ENCODE results near the gene NSUN2. TPM values are rescaled to one million over a fixed set of nuclear protein-coding genes. Genes with fewer than 3 reads are reported as not detected.

NSUN2 gene
- total and polyA plus RNA-seq, 12 donors: 21.3 to 66.8 (median 40.2) TPM

- TF ChIP-seq CTCF (IDR thresholded peaks at IDR 0.05) (no peak), POLR2A (IDR thresholded peaks at IDR 0.05) (no peak)
Measured at GRCh38 chr5:6584727-6585126, 48.1 kb downstream of the NSUN2 start.

GRCh38 chr5:6584101-6584645, 48.7 kb downstream of the NSUN2 start:
- intact Hi-C loops (cut with DNase I): no loop called here

More at GRCh38 chr5:6584727-6585126, 48.1 kb downstream of the NSUN2 start:
- H3K9me3 ChIP-seq (replicated peaks in 1 of 3): no peaks in the 10 kb centered on the region
- H3K27ac ChIP-seq: no peak overlapping the region
- H3K4me3 ChIP-seq: no peak overlapping the region
- intact Hi-C loops (cut with DNase I): no loop called here
- no peaks in the 10 kb centered on the region for H3K36me3 ChIP-seq (replicated peaks in 1 of 2)
- peak in 1 of 7 donors; percentile 49 for DNase-seq
- peaks cover 10% of the 10 kb centered on the region for H3K27me3 ChIP-seq
- H3K4me1 ChIP-seq (replicated peaks in 1 of 2): peaks cover 0 to 4% of the 10 kb centered on the region in 2 donors
- 70 to 79% (median 75%) methylated on average over 5 to 8 of the region's 8 CpGs for WGBS, 4 donors

GRCh38 chr5:6583049-6583880, 49.6 kb downstream of the NSUN2 start:
- no peaks in the 10 kb centered on the region for H3K9me3 ChIP-seq (replicated peaks in 1 of 3)
- DNase-seq: peak in 3 of 7 donors; percentile 39 to 53 (median 47)
- 8 to 36% (median 15%) methylated on average over 8 to 85 of the region's 85 CpGs for WGBS, 4 donors
- no peaks in the 10 kb centered on the region for H3K36me3 ChIP-seq (replicated peaks in 1 of 2)
- TF ChIP-seq POLR2A (IDR thresholded peaks at IDR 0.05) (no peak), CTCF (IDR thresholded peaks at IDR 0.05) (peak in 3 of 6 experiments; percentile 34 to 52 (median 45))
- peaks cover 0 to 4% of the 10 kb centered on the region in 2 donors for H3K4me1 ChIP-seq (replicated peaks in 1 of 2)
- no peak overlapping the region for H3K27ac ChIP-seq
- intact Hi-C loops (cut with DNase I): no loop called here
- peak overlapping the region in 2 of 4 donors; percentile 16 to 58 for H3K4me3 ChIP-seq
- H3K27me3 ChIP-seq: peaks cover 10% of the 10 kb centered on the region

More at GRCh38 chr5:6584101-6584645, 48.7 kb downstream of the NSUN2 start:
- peak in 1 of 7 donors; percentile 29 for DNase-seq
- H3K4me1 ChIP-seq (replicated peaks in 1 of 2): peaks cover 0 to 4% of the 10 kb centered on the region in 2 donors
- peaks cover 10% of the 10 kb centered on the region for H3K27me3 ChIP-seq
- H3K27ac ChIP-seq: no peak overlapping the region
- 70 to 78% (median 77%) methylated on average over 6 of the region's 6 CpGs for WGBS, 4 donors
- TF ChIP-seq CTCF (IDR thresholded peaks at IDR 0.05) (no peak), POLR2A (IDR thresholded peaks at IDR 0.05) (no peak)
- H3K9me3 ChIP-seq (replicated peaks in 1 of 3): no peaks in the 10 kb centered on the region
- H3K36me3 ChIP-seq (replicated peaks in 1 of 2): no peaks in the 10 kb centered on the region
- H3K4me3 ChIP-seq: no peak overlapping the region

GRCh38 chr5:6582507-6583048, 50.3 kb downstream of the NSUN2 start:
- H3K36me3 ChIP-seq (replicated peaks in 1 of 2): no peaks in the 10 kb centered on the region
- DNase-seq: peak in 1 of 7 donors; percentile 47
- TF ChIP-seq CTCF (IDR thresholded peaks at IDR 0.05) (no peak), POLR2A (IDR thresholded peaks at IDR 0.05) (no peak)
- H3K27me3 ChIP-seq: peaks cover 10% of the 10 kb centered on the region
- 48 to 100% (median 58%) methylated on average over 1 to 30 of the region's 30 CpGs for WGBS, 4 donors
- H3K9me3 ChIP-seq (replicated peaks in 1 of 3): no peaks in the 10 kb centered on the region
- H3K27ac ChIP-seq: no peak overlapping the region
- peaks cover 0 to 4% of the 10 kb centered on the region in 2 donors for H3K4me1 ChIP-seq (replicated peaks in 1 of 2)
- intact Hi-C loops (cut with DNase I): no loop called here
- H3K4me3 ChIP-seq: peak overlapping the region in 1 of 4 donors; percentile 58

All from adrenal gland (tissue), 12 donors.